HG03354 (cell line): ENCODE results near the gene ELOB.

Experiments used
- ATAC-seq: cut with Tn5 transposase; IDR thresholded peaks from one replicate; pipeline ENCODE4 v1.9.1; 2021; ENCODE audit warnings: mild to moderate bottlenecking; ENCODE audit not compliant: unreplicated experiment, poor library complexity, severe bottlenecking

Gene ELOB

GRCh38 chr16:2777231-2777902, at the start of gene ELOB:
ELOB (minus strand) TSS chr16:2777280; CDS start chr16:2777239, 41 bp downstream.
- ATAC-seq, result peak; percentile 83

- ATAC-seq, result no peak
Measured at GRCh38 chr16:2825906-2826305, 48.8 kb upstream of the ELOB start.

DNA sequence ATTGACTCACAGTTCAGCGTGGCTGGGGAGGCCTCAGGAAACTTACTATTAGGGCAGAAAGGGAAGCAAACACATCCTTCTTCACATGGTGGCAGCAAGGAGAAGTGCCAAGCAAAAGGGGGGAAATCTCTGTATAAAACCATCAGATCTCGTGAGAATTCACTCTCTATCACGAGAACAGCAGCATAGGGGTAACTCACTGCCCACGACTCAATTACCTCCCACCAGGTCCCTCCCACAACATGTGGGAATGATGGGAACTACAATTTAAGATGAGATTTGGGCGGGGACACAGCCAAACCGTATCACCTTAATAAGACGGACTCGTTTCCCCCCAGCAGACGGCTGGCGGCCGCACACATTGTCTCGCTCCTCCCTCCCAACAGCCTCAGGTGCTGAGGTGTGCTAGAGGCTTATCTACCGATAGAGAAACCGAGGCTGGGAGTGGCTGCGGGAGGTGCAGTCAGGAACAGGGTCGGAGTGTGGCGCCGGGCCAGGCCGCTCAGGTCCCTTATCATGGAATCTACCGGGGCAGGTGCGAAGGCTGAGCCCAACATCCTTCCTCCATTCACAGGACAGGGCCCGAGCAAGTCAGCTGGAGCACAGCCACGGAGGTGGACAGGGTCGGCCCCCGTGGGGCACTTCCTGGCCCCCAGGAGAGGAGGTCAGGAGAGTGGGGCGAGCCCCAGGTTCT, 48.1 kb upstream of the ELOB start:
- ATAC-seq, result no peak

DNA sequence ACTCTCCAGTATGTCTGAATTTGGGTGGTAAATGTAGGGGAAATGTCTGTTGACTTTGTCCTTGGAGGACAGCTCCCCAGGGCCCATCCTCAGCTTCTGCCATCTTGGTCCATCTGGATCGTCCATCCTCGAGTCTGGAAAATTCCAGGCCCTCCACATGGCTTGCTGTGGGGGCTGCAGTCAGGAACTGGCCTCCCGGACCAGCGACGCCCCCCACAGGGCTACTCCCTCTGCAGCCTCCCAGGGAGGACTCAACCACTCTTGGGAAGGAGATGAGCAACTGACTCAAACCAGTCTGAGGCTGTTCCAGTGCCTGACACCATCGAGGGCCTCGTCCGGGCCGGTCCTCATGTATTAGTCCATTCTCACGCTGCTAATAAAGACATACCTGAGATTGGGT, 47.5 kb upstream of the ELOB start:
- no peak for ATAC-seq

DNA sequence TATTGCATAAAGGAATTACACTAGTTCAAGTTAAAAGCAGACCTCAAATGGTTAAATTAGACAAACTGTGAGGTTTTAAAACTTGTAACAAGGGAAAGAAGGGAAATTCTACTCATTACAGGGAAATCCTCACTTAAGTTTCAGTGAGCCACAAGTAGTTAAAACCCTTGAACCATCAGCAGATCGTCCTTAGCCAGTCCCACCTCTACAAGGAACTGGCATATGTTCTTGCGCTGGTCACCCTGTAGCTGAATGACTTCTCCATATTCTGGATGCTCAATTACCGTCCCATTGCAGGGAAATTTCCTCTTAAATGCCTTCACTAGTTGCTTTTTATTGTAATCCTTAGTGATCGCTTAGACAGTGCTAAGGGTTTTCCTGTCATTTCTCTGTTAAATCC, 45.4 kb upstream of the ELOB start:
- ATAC-seq, result no peak

- ATAC-seq, result no peak
Measured at GRCh38 chr16:2822158-2822495, 45.0 kb upstream of the ELOB start.

DNA sequence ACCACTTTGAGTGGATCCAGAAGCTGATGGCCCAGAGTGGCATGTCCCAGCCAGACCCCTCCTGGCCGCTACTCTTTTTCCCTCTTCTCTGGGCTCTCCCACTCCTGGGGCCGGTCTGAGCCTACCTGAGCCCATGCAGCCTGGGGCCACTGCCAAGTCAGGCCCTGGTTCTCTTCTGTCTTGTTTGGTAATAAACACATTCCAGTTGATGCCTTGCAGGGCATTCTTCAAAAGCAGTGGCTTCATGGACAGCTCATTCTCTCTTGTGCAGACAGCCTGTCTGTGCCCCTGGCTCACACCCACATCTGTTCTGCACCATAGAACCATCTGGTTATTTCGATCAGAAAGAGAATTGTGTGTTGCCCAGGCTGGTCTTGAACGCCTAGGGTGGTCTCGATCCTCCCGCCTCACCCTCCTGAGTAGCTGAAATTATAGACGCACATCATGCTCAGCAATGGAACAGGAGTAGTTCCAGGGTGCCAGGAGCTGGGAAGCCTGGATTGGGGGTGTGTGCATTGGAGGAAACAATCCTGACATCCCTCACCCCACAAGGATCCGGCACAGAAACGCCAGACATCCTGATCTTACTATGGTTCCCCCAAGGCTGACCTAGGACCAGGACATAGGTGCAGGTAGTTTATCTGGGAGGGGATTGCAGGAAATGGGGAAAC, 44.5 kb upstream of the ELOB start:
- ATAC-seq, result no peak

DNA sequence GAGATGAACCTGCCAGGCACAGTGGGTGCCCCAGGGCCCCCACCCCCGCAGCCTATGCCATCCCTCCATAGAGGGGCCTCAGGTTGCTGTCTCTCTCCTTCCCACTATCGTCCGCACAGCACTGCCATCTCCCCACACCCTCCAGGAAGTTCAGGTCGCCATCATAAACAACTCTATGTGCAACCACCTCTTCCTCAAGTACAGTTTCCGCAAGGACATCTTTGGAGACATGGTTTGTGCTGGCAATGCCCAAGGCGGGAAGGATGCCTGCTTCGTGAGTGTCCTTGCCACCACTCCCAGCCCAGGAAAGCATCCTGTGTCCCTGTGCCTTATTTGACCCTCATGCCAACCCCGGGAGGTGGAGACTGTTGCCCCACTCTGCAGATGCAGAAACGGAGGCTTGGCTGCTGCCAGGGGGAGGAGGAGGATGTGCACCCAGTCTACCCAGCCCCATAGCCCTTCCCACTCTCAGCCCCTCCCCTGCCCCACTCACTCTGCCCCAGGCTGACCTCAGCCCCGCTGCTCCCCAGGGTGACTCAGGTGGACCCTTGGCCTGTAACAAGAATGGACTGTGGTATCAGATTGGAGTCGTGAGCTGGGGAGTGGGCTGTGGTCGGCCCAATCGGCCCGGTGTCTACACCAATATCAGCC, 43.9 kb upstream of the ELOB start:
- ATAC-seq, result no peak

GRCh38 chr16:2819939-2820835, 43.1 kb upstream of the ELOB start:
- no peak for ATAC-seq

- ATAC-seq, result no peak
Measured at GRCh38 chr16:2819179-2819938, 42.3 kb upstream of the ELOB start.

DNA sequence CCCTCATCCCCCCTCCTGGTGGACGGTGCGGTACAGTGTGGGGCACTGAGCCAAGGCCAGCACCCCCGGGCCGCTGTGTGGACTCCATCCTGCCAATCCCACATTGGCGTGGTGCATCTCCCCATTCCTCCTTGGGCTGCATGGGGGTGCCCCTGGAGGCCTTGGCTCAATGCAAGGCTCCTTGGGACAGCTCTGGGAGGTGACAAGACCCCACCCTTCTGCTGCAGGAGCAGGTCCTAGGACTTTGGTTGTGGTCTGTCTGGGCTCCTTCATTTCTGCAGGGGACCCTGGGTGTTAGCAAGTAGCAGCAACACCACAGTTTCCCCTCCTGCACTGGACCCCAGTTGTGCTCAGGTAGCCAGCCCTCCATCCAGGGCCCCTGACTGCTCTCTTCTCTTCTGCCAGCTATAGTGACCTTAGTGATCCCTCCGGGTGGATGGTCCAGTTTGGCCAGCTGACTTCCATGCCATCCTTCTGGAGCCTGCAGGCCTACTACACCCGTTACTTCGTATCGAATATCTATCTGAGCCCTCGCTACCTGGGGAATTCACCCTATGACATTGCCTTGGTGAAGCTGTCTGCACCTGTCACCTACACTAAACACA, 41.3 kb upstream of the ELOB start:
- ATAC-seq, result no peak

- no peak for ATAC-seq
Measured at GRCh38 chr16:2817340-2818271, 40.5 kb upstream of the ELOB start.

DNA sequence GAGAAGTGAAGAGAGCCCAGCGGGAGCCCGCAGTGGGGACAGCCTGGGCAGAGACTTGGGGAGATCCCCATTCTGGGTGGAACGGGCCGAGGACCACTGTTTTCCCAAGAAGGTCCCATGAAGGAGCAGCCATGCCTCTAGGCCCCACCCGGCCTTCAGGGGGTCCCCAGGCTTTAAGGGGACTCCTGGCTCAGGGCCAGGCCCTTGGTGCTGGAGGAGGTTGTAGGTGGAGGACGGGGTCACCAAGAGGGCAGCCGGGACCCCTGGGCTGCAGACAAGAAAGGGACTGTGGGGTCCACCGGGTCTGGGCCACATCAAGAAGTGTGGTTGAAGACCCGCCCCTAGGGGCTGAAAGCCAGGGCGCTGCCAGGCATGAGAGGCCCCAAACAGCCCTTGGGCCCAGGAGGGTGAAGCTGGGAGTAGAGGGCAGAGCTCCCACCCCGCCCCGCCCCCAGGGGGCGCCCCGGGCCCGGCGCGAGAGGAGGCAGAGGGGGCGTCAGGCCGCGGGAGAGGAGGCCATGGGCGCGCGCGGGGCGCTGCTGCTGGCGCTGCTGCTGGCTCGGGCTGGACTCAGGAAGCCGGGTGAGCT, 39.8 kb upstream of the ELOB start, which contains the start of gene PRSS21:
PRSS21 (plus strand) TSS at position 487 of the 589 bp plus-strand sequence; CDS start at position 519, 32 bp downstream.
- ATAC-seq, result no peak

- ATAC-seq, result no peak
Measured at GRCh38 chr16:2815299-2815771, 38.3 kb upstream of the ELOB start.

DNA sequence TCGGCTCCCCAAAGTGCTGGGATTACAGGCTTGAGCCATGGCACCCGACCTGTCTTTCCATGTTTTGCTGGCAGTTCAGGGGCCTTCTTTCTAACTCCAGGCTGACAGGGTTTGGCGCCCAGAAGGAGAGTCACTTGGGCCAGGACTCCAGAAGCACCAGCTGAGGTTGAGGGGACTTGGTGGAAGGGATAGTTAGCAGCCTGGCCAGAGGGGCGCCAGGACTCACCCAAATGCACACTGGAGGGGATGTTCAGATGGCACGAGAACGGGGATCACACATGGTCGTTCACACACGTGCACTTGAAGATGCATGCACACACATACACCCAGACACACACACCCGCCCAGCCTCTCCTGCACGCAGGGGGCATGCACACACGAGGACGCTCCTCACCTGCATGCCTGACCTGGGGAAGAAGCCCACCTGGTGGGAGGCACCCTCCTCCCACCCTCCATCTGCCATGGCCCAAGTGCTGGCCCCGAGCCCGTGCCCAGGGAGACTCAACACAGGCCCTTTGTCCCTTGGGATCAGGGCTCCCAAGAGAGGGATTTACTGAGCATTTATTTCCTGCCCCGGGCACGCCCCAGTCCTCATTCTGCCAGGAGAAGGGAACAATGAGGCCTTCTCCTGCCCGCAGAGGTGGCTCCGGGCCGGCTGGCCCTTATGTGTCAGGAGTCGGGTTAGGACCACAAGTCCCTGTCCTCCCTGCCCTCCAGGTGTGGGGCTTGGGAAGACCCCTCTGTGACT, 37.6 kb upstream of the ELOB start:
- no peak for ATAC-seq

GRCh38 chr16:2813771-2814221, 36.7 kb upstream of the ELOB start:
- no peak for ATAC-seq
